NCI-H146 treated with DMSO at 0.1 percent for 48 hours (cell line): ENCODE measurements around the gene VEZT.
"Not testable (repeated sequence)": the region's sequence is repeated elsewhere in the genome, so short reads cannot be mapped to it uniquely, and the experiment has no call there.

ENCODE experiments used
- DNase-seq: peaks from one replicate; lab custom pipeline; 2025; ENCODE audit not compliant: unreplicated experiment; lab: John Stamatoyannopoulos, UW

Gene VEZT

GRCh38 chr12:95220726-95221125, 3.1 kb downstream of the VEZT start:
- no peak for DNase-seq

- no peak for DNase-seq
Observed at GRCh38 chr12:95224202-95225170, 6.9 kb downstream of the VEZT start.

GRCh38 chr12:95225645-95226212, 8.1 kb downstream of the VEZT start:
- DNase-seq: no peak

GRCh38 chr12:95227818-95228356, 10.3 kb downstream of the VEZT start:
- no peak for DNase-seq

- DNase-seq: no peak
Observed at GRCh38 chr12:95228617-95229016, 11.0 kb downstream of the VEZT start.

GRCh38 chr12:95229636-95230035, 12.0 kb downstream of the VEZT start:
- no peak for DNase-seq

GRCh38 chr12:95230313-95230712, 12.7 kb downstream of the VEZT start:
- no peak for DNase-seq

- DNase-seq: no peak
Observed at GRCh38 chr12:95231190-95231589, 13.6 kb downstream of the VEZT start.

- DNase-seq: not testable (repeated sequence)
Observed at GRCh38 chr12:95234187-95234586, 16.6 kb downstream of the VEZT start.

GRCh38 chr12:95235621-95236020, 18.0 kb downstream of the VEZT start:
- DNase-seq: not testable (repeated sequence)

GRCh38 chr12:95237315-95237714, 19.7 kb downstream of the VEZT start:
- DNase-seq: no peak

GRCh38 chr12:95238150-95238549, 20.5 kb downstream of the VEZT start:
- no peak for DNase-seq

- no peak for DNase-seq
Observed at GRCh38 chr12:95239216-95239615, 21.6 kb downstream of the VEZT start.

GRCh38 chr12:95239835-95240234, 22.2 kb downstream of the VEZT start:
- not testable (repeated sequence) for DNase-seq

GRCh38 chr12:95240556-95240955, 22.9 kb downstream of the VEZT start:
- no peak for DNase-seq

GRCh38 chr12:95241138-95241537, 23.5 kb downstream of the VEZT start:
- not testable (repeated sequence) for DNase-seq

GRCh38 chr12:95241761-95242506, 24.3 kb downstream of the VEZT start:
- DNase-seq: no peak

- DNase-seq: no peak
Observed at GRCh38 chr12:95243497-95244183, 26.0 kb downstream of the VEZT start.

- DNase-seq: no peak
Observed at GRCh38 chr12:95244350-95244749, 26.7 kb downstream of the VEZT start.

- no peak for DNase-seq
Observed at GRCh38 chr12:95248095-95248494, 30.5 kb downstream of the VEZT start.
